ENCODE results near the gene RFX4. TPM values are rescaled to one million over a fixed set of nuclear protein-coding genes. Genes with fewer than 3 reads are reported as not detected.

Gene RFX4
- polyA plus RNA-seq, 1 donor (not counting 4 experiments of a cell fraction or from before 2014, with no cell fraction given) = not detected

GRCh38 chr12:106643000-106643399 lies 60.2 kb downstream of the RFX4 start:
- dilution Hi-C loops (cut with MboI; ENCODE audit: extremely low pct_ligation_motif_present, low sequenced_read_pairs) = no loop called here
- no peak overlapping the region for H3K4me3 ChIP-seq (ENCODE audit: control insufficient read depth in 2 of 3, extremely low read depth in 1 of 3, insufficient read depth in 2 of 3, low read depth in 1 of 3, low read length in 3 of 3)
- DNase-seq (ENCODE audit: low read depth, low spot score) (no peak), FAIRE-seq (no peak)
- no peak overlapping the region for H3K9ac ChIP-seq (ENCODE audit: control insufficient read depth, extremely low read depth, insufficient read depth, low read length)
- H3K9me1 ChIP-seq (ENCODE audit: control insufficient read depth, extremely low read depth, insufficient read depth, low read length) = no peaks in the 10 kb centered on the region
- no peaks in the 10 kb centered on the region for H3K4me1 ChIP-seq (ENCODE audit: control insufficient read depth, extremely low read depth, insufficient read depth, low read length)
- no peaks in the 10 kb centered on the region for H3K36me3 ChIP-seq (ENCODE audit: control insufficient read depth in 2 of 2, extremely low read depth in 1 of 2, insufficient read depth in 2 of 2, low read length in 2 of 2)
- no peak overlapping the region for H2AFZ ChIP-seq (ENCODE audit: control insufficient read depth, low read length)
- H3K27ac ChIP-seq (ENCODE audit: control insufficient read depth, insufficient read depth, low read length) = no peak overlapping the region
- H3K79me2 ChIP-seq (ENCODE audit: control insufficient read depth, insufficient read depth, low read length) = no peaks in the 10 kb centered on the region
- peaks cover 27% of the 10 kb centered on the region for H3K27me3 ChIP-seq (ENCODE audit: control insufficient read depth, extremely low read depth, insufficient read depth, low read length)
- H3K9me3 ChIP-seq (ENCODE audit: control insufficient read depth, low read depth, low read length) = no peaks in the 10 kb centered on the region
- no peak overlapping the region for H3K4me2 ChIP-seq (ENCODE audit: control insufficient read depth, extremely low read depth, insufficient read depth, low read depth, low read length)
- no peaks in the 10 kb centered on the region for H4K20me1 ChIP-seq (ENCODE audit: control insufficient read depth, extremely low read depth, insufficient read depth, low read length)
- no peak for TF ChIP-seq CTCF (optimal IDR thresholded peaks at IDR 0.05 in 1 of 3, IDR thresholded peaks at IDR 0.05 in 1 of 3, conservative IDR thresholded peaks at IDR 0.05 in 1 of 3; ENCODE audit: extremely low read depth in 1 of 3, insufficient read depth in 2 of 3, low read length in 3 of 3)
- TF ChIP-seq EZH2 (IDR thresholded peaks at IDR 0.05; ENCODE audit: low read length) = no peak

GRCh38 chr12:106644335-106645073 lies 61.7 kb downstream of the RFX4 start:
- Histone ChIP-seq H3K79me2 (ENCODE audit: control insufficient read depth, insufficient read depth, low read length) (no peaks in the 10 kb centered on the region), H3K9me1 (ENCODE audit: control insufficient read depth, extremely low read depth, insufficient read depth, low read length) (no peaks in the 10 kb centered on the region), H3K36me3 (ENCODE audit: control insufficient read depth in 2 of 2, extremely low read depth in 1 of 2, insufficient read depth in 2 of 2, low read length in 2 of 2) (no peaks in the 10 kb centered on the region), H3K4me3 (ENCODE audit: control insufficient read depth in 2 of 3, extremely low read depth in 1 of 3, insufficient read depth in 2 of 3, low read depth in 1 of 3, low read length in 3 of 3) (no peak overlapping the region), H3K9me3 (ENCODE audit: control insufficient read depth, low read depth, low read length) (no peaks in the 10 kb centered on the region), H3K9ac (ENCODE audit: control insufficient read depth, extremely low read depth, insufficient read depth, low read length) (no peak overlapping the region), H3K4me2 (ENCODE audit: control insufficient read depth, extremely low read depth, insufficient read depth, low read depth, low read length) (no peak overlapping the region), H4K20me1 (ENCODE audit: control insufficient read depth, extremely low read depth, insufficient read depth, low read length) (no peaks in the 10 kb centered on the region), H2AFZ (ENCODE audit: control insufficient read depth, low read length) (no peak overlapping the region), H3K4me1 (ENCODE audit: control insufficient read depth, extremely low read depth, insufficient read depth, low read length) (no peaks in the 10 kb centered on the region), H3K27ac (ENCODE audit: control insufficient read depth, insufficient read depth, low read length) (no peak overlapping the region), H3K27me3 (ENCODE audit: control insufficient read depth, extremely low read depth, insufficient read depth, low read length) (peaks cover 30% of the 10 kb centered on the region)
- dilution Hi-C loops (cut with MboI; ENCODE audit: extremely low pct_ligation_motif_present, low sequenced_read_pairs) = no loop called here
- DNase-seq (ENCODE audit: low read depth, low spot score) = no peak
- TF ChIP-seq EZH2 (IDR thresholded peaks at IDR 0.05; ENCODE audit: low read length) (no peak), CTCF (optimal IDR thresholded peaks at IDR 0.05 in 1 of 3, IDR thresholded peaks at IDR 0.05 in 1 of 3, conservative IDR thresholded peaks at IDR 0.05 in 1 of 3; ENCODE audit: extremely low read depth in 1 of 3, insufficient read depth in 2 of 3, low read length in 3 of 3) (no peak)
- FAIRE-seq = no peak

Data from keratinocyte (primary cell).